Memory B cell (primary cell): ENCODE data around the gene RUNX2.

Source experiments
- ATAC-seq: fragments of 150-1000 bp; cut with Tn5 transposase; 2 replicates; pipeline ENCODE4 v1.10.0; 2021; ENCODE audit warnings: low read depth, mild to moderate bottlenecking, moderate library complexity
- DNase-seq, 2 donors: peaks; one replicate each; pipeline ENCODE4 v3.0.0; 2022; ENCODE audit warnings: low spot score in 2 of 2
- H3K27ac Mint-ChIP-seq: one replicate; pipeline ENCODE4 v1.8.0; 2022; ENCODE audit warnings: mild to moderate bottlenecking, moderate library complexity, mixed read lengths
- H3K27me3 Mint-ChIP-seq: one replicate; pipeline ENCODE4 v1.8.0; 2022; ENCODE audit warnings: mixed read lengths
- H3K36me3 Mint-ChIP-seq: one replicate; pipeline ENCODE4 v1.8.0; 2022; ENCODE audit warnings: mild to moderate bottlenecking, mixed read lengths
- H3K4me1 Mint-ChIP-seq: one replicate; pipeline ENCODE4 v1.8.0; 2022; ENCODE audit warnings: mixed read lengths
- H3K4me3 Mint-ChIP-seq: one replicate; pipeline ENCODE4 v1.8.0; 2022; ENCODE audit warnings: mild to moderate bottlenecking, moderate library complexity, mixed read lengths
- H3K9me3 Mint-ChIP-seq: one replicate; pipeline ENCODE4 v1.8.0; 2022; ENCODE audit warnings: mixed read lengths

The RUNX2 gene

DNA sequence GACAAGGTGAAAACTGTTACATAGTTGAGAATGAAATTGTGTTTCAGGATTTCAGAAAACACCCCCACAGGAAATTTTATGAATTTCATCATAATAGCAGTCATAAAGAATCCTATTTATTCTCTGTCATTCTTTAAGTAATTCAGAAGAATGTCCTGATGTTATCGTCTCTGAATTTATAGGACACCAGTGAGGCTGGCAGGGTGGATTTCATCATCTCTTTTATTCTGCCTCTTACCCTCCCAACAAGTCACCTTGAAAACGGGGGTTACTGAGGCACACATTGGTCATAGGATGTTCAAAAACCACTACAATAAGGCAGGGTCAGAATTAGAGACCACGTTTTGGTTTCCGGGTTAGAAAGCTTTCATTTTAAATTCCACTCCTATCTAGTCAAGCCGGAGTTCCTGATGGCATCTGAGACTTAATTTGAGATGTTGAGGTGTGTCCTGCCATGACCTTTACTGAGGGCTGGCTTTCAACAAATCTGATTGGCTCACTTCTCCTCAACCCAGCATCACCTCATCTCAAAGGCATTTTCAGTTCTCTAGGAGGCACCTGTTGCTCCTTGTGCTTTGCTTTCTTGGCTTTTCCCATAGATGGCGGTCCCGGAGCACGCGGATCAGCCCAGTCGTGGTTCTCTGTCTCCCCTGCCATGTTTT lies 280.3 kb downstream of the RUNX2 start:
- no peaks in the 10 kb centered on the region for H3K36me3 Mint-ChIP-seq
- no peak overlapping the region for H3K27ac Mint-ChIP-seq
- ATAC-seq (no peak), DNase-seq (no peak)
- peaks cover 3% of the 10 kb centered on the region for H3K4me1 Mint-ChIP-seq
- H3K27me3 Mint-ChIP-seq: peaks cover 2% of the 10 kb centered on the region
- no peak overlapping the region for H3K4me3 Mint-ChIP-seq
- peaks cover 6% of the 10 kb centered on the region for H3K9me3 Mint-ChIP-seq

DNA sequence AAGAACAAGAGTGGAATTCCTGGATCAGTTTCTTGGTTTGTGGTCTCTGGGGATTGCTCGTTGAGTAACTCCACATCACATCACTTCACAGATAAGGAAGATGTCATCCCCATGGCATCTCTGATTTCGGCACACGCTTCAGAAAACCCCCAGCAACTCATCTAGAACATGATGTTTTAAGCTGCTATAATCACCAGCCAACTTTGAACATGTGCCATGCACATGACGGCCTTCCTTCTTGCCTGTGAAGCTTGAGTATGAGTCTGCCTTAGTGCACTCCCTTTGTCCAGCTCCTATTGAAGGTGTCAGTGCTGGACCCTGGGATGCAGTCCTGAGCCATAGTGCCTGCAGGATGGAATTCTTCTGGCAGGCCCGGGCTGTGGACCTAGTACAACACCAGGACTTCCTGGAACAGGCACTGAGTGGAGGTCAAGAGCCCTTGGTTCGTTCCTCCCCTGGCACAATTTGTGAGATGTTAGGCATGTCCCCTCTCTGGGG lies 281.1 kb downstream of the RUNX2 start:
- H3K36me3 Mint-ChIP-seq: no peaks in the 10 kb centered on the region
- no peak overlapping the region for H3K4me3 Mint-ChIP-seq
- H3K27ac Mint-ChIP-seq: no peak overlapping the region
- peaks cover 2% of the 10 kb centered on the region for H3K27me3 Mint-ChIP-seq
- ATAC-seq: no peak
- peaks cover 2% of the 10 kb centered on the region for H3K9me3 Mint-ChIP-seq
- DNase-seq: no peak
- peaks cover 3% of the 10 kb centered on the region for H3K4me1 Mint-ChIP-seq

DNA sequence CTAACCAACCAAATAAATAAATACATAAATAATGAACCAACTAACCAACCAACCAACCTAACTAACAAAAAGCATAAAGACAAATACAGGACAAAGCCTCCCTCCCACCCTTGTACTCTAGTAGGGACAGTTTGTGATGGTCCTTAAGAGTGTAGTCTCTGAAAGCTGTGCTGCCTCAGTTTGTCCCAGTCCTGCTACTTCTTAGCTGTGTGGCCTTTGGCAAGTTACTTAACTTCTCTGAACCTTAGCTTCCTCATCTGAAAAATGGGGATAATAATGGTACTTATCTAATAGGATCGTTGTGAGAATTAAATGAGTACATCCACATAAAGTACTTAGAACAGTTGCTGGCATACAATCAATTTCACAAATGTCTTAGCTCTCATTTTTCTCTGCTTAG lies 282.2 kb downstream of the RUNX2 start:
- Mint-ChIP-seq H3K4me1 (peaks cover 3% of the 10 kb centered on the region), H3K27ac (peak overlapping the region; percentile 16), H3K9me3 (no peaks in the 10 kb centered on the region), H3K27me3 (peaks cover 2% of the 10 kb centered on the region), H3K4me3 (no peak overlapping the region), H3K36me3 (no peaks in the 10 kb centered on the region)
- DNase-seq: no peak
- no peak for ATAC-seq

DNA sequence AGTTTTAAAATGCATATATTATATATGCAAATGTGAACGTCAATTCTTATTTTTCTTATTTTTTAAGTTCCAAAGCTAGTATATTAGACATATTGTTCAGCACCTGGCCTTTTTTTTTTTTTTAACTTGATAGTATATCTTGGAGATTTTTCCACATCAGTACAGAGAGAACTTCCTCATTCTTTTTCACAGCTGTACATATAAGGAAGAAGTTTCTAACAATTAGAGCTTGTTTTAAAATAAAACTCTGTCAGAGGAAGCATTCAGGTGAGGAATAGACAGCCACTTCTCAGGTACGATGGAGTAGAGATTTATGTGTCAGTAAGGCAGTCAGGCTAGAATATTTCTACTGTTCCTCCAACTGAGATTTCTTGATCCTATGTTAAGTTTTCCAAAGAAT lies 282.7 kb downstream of the RUNX2 start:
- Mint-ChIP-seq H3K36me3 (no peaks in the 10 kb centered on the region), H3K27ac (peak overlapping the region; percentile 16), H3K27me3 (peaks cover 2% of the 10 kb centered on the region), H3K9me3 (no peaks in the 10 kb centered on the region), H3K4me3 (no peak overlapping the region), H3K4me1 (peaks cover 3% of the 10 kb centered on the region)
- ATAC-seq: peak; percentile 47
- DNase-seq: no peak

DNA sequence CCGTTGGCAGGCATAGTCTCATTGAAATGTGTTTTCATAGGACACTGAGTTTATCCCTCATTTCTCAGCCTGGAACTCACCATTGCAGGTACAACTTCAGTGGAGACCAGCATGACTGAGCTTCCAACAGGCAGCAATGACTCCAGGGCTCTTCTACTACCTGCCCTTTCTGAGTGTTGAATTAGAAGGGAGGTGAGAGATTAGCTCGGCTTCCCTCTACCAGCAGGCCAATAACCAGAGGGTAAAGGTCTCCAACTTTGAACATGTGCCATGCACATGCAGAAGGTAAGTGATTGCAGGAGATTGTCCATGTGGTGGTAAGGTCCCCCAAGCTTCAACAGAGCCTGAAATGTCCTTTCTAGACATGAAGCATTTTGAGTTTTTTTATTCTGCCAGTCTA lies 283.4 kb downstream of the RUNX2 start:
- DNase-seq (no peak), ATAC-seq (no peak)
- H3K4me3 Mint-ChIP-seq: no peak overlapping the region
- peaks cover 2% of the 10 kb centered on the region for H3K27me3 Mint-ChIP-seq
- H3K36me3 Mint-ChIP-seq: no peaks in the 10 kb centered on the region
- no peak overlapping the region for H3K27ac Mint-ChIP-seq
- no peaks in the 10 kb centered on the region for H3K9me3 Mint-ChIP-seq
- peaks cover 3% of the 10 kb centered on the region for H3K4me1 Mint-ChIP-seq

DNA sequence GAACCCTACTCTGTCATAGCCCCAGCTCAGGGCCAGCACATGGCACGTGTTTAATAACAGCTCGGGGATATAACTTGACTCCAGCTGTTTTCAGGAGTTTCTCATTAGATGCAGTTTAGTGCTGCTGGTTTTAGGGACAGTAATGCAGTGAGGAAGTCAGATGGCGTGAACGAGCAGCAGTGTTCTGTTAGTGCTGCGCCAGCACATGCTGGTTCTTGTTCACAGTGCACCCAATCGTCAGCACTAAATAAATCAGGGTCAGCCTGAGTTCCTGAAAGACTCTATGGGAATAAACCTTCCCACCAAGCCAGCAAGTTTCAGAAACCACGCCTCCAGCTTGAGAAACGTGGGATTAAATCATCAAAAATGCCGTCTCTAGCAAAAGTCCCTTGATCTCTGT lies 285.5 kb downstream of the RUNX2 start:
- Mint-ChIP-seq H3K36me3 (no peaks in the 10 kb centered on the region), H3K9me3 (no peaks in the 10 kb centered on the region), H3K4me1 (peaks cover 3% of the 10 kb centered on the region), H3K27ac (no peak overlapping the region), H3K4me3 (no peak overlapping the region), H3K27me3 (peaks cover 2% of the 10 kb centered on the region)
- ATAC-seq: no peak
- no peak for DNase-seq

DNA sequence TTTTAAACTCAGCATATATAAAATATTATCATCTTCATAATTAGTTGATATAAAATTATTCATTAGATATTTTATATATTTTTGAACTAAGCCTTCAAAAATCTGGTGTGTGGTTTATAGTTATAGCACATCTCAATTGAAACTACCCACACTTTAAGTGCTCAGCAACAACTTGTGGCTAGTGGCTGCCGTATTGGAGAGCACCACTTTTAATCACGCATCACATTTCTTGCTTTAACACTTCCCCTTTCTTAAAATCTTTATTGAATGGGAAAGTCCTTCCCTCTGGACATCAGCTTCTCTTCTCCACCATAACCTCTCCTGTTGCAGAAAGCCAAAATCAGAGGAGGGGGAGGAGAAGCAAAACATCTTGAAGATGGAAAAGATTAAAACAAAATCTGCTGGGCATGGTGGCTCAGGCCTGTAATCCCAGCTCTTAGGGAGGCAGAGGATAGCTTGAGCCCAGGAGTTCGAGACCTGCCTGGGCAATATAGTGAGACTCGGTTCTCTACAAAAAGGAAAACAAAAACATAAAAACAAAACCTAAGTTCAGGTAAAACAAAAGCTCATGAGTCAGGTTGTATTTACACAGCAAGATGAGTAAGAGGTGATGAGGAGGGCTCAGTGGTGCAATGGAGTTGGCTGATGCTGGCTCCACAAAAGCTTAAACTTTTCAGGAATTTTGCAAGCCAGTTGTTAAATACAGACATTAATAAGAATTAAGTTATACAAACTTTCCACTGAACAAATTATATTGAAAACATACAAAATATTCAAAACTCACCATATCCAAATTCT lies 286.6 kb downstream of the RUNX2 start:
- no peaks in the 10 kb centered on the region for H3K36me3 Mint-ChIP-seq
- no peak overlapping the region for H3K4me3 Mint-ChIP-seq

DNA sequence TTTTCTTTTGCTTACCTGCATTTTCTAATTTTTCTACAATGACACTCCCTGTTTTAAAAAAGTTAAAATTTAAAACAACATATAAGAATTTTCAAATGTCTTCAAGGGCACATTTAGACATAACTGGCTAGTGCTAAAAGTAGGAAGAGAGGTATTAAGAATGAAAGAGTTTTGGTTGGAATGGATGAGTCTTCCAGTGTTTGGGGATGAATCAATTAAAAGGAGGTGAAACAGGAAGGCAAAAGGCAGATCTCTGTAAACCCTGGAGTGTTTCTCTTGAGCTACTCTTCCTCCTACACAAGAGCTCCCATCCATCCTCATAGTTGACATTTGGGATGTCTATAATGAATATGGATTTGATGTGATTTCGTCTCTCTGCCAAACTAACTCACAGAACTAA lies 288.1 kb downstream of the RUNX2 start:
- ATAC-seq: no peak

More for the DNA sequence above, 286.6 kb downstream of the RUNX2 start:
- no peaks in the 10 kb centered on the region for H3K27me3 Mint-ChIP-seq
- DNase-seq: no peak
- no peak overlapping the region for H3K27ac Mint-ChIP-seq
- ATAC-seq: no peak
- H3K9me3 Mint-ChIP-seq: no peaks in the 10 kb centered on the region
- peaks cover 3% of the 10 kb centered on the region for H3K4me1 Mint-ChIP-seq

DNA sequence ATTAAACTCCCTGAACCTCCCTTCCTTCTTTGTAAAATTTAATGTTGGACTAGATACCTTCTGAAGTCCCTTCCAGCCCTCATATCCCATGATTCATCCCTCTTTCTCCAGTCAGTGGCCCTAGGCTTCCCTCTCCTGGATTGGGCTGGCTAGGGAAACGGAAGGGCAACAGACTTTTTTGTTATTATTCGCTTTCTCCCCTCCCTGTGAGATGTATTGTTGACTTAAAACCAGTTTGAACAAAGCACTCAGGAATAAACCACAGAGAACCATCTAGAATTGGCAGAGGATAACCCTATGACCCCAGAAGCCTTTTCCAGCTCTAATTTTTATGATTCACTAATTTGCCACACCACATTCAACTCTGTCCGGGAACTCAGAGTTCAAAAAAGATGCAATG lies 289.3 kb downstream of the RUNX2 start:
- H3K27me3 Mint-ChIP-seq: no peaks in the 10 kb centered on the region
- no peak overlapping the region for H3K4me3 Mint-ChIP-seq
- H3K36me3 Mint-ChIP-seq: no peaks in the 10 kb centered on the region
- no peak for DNase-seq
- ATAC-seq: no peak
- H3K9me3 Mint-ChIP-seq: no peaks in the 10 kb centered on the region
- H3K27ac Mint-ChIP-seq: no peak overlapping the region
- H3K4me1 Mint-ChIP-seq: peaks cover 5% of the 10 kb centered on the region

More for the DNA sequence above, 288.1 kb downstream of the RUNX2 start:
- H3K27ac Mint-ChIP-seq: no peak overlapping the region
- peaks cover 5% of the 10 kb centered on the region for H3K4me1 Mint-ChIP-seq
- H3K9me3 Mint-ChIP-seq: no peaks in the 10 kb centered on the region
- no peaks in the 10 kb centered on the region for H3K36me3 Mint-ChIP-seq
- DNase-seq: no peak
- H3K4me3 Mint-ChIP-seq: no peak overlapping the region
- no peaks in the 10 kb centered on the region for H3K27me3 Mint-ChIP-seq

DNA sequence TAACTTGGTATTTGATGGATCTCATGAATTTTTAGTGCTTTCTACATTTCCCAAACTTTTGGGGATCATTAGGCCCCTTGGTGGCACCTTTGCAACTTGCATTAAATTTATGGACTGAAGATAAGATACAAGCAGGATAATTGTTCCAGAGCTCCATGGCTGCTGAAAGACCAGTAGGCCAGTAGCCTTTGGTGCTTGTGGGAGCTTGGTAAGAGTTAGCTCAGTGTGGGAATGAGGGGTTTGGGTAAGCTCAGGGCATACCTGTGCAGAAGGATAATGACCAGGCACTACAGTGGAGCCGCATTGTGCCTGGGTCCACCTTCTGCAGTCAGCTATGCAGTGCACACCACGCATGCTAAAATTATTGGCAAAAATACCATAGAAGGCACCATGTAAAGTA lies 290.1 kb downstream of the RUNX2 start:
- ATAC-seq (no peak), DNase-seq (no peak)
- peaks cover 5% of the 10 kb centered on the region for H3K4me1 Mint-ChIP-seq
- H3K27ac Mint-ChIP-seq: no peak overlapping the region
- H3K9me3 Mint-ChIP-seq: no peaks in the 10 kb centered on the region
- no peaks in the 10 kb centered on the region for H3K36me3 Mint-ChIP-seq
- no peaks in the 10 kb centered on the region for H3K27me3 Mint-ChIP-seq
- no peak overlapping the region for H3K4me3 Mint-ChIP-seq

DNA sequence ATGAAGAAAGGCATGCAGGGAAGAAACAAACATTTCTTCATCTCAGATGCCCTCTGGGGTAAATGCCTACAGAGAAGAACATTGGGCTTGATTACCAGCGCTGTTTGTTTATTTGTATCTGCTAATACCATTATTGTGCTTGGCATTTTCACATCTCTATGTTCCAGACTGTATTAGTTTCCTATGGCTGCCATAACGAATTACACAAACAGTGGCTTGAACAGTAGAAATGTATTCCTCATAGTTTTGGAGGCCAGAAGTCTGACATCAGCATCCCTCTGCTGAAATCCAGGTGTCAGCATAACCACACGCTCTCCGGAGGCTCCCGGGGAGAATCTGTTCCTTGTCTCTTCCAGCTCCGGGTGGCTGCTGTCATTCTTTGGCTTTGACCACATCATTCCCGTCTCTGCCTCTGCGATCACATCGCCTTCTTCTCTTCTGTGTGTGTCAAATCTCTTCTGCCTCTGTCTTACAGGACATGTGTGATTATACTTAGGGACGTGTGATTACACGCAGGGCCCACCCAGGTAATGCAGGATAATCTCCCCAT lies 291.2 kb downstream of the RUNX2 start:
- ATAC-seq (no peak), DNase-seq (no peak)
- no peaks in the 10 kb centered on the region for H3K36me3 Mint-ChIP-seq
- peaks cover 5% of the 10 kb centered on the region for H3K4me1 Mint-ChIP-seq
- H3K9me3 Mint-ChIP-seq: no peaks in the 10 kb centered on the region
- H3K27ac Mint-ChIP-seq: no peak overlapping the region
- no peak overlapping the region for H3K4me3 Mint-ChIP-seq
- H3K27me3 Mint-ChIP-seq: no peaks in the 10 kb centered on the region

DNA sequence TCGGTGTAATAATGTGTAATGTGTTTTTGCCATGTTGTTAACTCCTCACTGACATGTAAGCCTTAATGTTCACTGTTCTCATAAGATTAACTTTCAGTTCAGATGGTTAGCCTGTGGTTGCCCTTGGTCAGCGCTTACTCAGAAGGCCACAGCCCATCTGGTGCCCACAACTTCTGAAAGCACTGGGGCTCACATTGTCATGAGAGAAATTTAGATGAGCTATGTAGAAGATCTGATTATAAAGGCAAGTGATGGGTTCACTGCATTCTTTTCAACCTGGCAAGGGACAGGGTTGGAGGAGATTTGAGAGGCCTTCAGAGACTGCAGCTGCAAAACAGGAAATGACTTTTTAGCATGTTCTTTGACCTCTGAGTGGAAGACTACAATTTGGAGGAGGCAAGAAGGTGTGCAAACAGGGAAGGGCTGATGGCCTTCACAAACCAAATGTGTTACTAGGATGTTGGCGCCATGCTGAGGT lies 291.9 kb downstream of the RUNX2 start:
- no peak for DNase-seq
- ATAC-seq: no peak
- H3K9me3 Mint-ChIP-seq: no peaks in the 10 kb centered on the region
- H3K27me3 Mint-ChIP-seq: no peaks in the 10 kb centered on the region
- H3K27ac Mint-ChIP-seq: no peak overlapping the region
- H3K4me3 Mint-ChIP-seq: no peak overlapping the region
- H3K4me1 Mint-ChIP-seq: peaks cover 5% of the 10 kb centered on the region
- H3K36me3 Mint-ChIP-seq: no peaks in the 10 kb centered on the region

DNA sequence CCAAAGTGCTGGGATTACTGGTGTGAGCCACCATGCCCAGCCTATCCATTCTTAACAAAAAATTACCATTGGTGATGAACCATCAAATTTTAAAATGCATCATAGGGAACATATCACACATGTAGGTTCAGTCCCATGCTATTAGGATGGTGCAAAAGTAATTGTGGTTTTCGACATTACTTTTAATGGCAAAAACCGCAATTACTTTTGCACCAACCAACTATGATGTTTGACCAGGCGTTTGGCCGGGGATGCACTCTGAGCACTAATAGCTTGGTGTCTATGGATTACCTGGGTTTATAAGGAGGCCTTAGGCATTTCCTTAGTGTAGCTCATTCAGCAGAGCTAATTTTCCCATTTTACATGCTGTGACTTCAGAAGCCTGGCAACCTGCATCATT lies 296.1 kb downstream of the RUNX2 start:
- peaks cover 2% of the 10 kb centered on the region for H3K27me3 Mint-ChIP-seq
- DNase-seq: no peak
- no peak overlapping the region for H3K4me3 Mint-ChIP-seq
- no peak overlapping the region for H3K27ac Mint-ChIP-seq
- H3K9me3 Mint-ChIP-seq: no peaks in the 10 kb centered on the region
- no peak for ATAC-seq
- no peaks in the 10 kb centered on the region for H3K36me3 Mint-ChIP-seq
- peaks cover 5% of the 10 kb centered on the region for H3K4me1 Mint-ChIP-seq

DNA sequence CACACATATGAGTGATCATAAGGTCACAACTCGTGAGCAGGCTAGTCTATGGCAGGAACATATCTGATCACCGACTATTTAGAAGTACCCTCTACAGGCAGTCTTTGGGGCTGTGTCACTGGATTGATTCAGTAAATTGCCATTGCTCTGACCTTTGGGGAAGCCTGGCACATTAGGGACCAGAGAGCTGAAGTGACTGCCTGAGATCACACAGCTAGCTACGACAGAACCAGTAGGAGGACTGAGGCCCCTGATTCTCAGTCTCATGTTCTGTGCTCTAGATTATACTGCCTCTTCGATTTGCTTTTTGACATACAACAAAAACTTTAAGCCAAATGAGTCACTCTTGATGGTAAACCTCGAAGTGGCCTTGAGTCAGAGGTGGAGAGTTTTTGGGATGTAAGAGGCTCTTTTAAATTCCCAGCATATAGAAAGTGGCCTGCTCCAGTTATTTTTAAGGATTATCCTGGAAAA lies 297.1 kb downstream of the RUNX2 start:
- H3K27me3 Mint-ChIP-seq: peaks cover 2% of the 10 kb centered on the region
- H3K4me1 Mint-ChIP-seq: peaks cover under 1% of the 10 kb centered on the region
- H3K4me3 Mint-ChIP-seq: no peak overlapping the region
- DNase-seq: no peak
- no peak for ATAC-seq
- H3K36me3 Mint-ChIP-seq: no peaks in the 10 kb centered on the region
- no peaks in the 10 kb centered on the region for H3K9me3 Mint-ChIP-seq
- no peak overlapping the region for H3K27ac Mint-ChIP-seq
